ENCODE results near the gene SELENOP.
"Not testable (repeated sequence)": the region's sequence is repeated elsewhere in the genome, so short reads cannot be mapped to it uniquely, and the experiment has no call there.

Gene SELENOP

GRCh38 chr5:42825422-42826148, 13.9 kb upstream of the SELENOP start:
- no peak for DNase-seq

- no peak for DNase-seq
Measured at GRCh38 chr5:42824347-42824976, 12.8 kb upstream of the SELENOP start.

DNA sequence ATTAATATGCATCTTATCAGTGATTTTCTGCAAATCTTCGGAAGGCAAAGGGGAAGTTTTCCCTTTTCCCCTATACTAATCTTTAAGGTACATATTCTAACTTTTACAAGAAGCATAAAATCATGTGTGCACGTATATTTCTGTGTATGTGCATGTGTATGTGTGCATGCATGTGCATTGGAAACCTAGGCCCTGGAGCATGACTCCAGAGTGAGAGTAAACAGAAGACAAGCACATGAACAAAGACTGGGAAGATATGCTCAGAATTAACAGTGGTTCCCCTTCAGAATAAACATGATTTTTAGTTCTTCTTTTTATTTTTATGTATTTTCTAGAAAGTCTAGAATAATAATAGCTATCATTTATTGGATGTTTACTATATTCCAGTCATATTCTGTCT, 10.9 kb upstream of the SELENOP start:
- DNase-seq: no peak

DNA sequence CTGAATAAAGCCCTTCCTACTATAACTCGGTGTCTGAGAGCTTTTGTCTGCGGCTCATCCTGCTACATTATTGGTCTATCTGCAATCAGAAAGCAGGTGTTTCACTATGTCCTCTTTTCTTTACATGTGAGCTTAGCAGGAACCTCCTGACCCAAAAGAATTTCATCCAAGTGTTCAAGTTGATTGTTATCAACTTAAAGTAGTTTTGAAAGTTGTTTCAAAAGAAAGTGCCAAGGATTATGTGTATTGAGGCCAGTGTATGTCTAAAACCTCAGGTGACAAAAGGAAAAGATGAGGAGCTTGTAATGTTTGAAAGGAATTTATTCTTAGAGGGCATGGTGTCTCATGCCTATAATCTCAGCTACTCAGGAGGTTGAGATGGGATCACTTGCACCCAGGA, 8.1 kb upstream of the SELENOP start:
- no peak for DNase-seq

GRCh38 chr5:42816546-42816945, 4.9 kb upstream of the SELENOP start:
- DNase-seq: not testable (repeated sequence)

DNA sequence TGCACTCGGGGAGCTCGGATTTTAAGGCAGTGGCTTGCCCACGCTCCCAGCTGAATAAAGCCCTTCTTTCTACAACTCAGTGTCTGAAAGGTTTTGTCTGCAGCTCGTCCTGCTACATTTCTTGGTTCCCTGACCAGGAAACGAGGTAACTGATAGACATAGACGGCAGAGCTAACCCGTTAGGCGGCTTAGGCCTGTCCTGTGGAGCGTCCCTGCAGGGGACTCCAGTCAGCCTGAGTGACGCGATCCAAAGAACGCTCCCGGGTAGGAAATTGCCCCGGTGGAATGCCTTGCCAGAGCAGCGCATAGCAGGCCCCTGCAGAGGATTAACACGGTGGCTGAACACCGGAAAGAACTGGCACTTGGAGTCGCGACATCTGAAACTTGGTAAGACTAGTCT, 1.8 kb upstream of the SELENOP start:
- no peak for DNase-seq

DNA sequence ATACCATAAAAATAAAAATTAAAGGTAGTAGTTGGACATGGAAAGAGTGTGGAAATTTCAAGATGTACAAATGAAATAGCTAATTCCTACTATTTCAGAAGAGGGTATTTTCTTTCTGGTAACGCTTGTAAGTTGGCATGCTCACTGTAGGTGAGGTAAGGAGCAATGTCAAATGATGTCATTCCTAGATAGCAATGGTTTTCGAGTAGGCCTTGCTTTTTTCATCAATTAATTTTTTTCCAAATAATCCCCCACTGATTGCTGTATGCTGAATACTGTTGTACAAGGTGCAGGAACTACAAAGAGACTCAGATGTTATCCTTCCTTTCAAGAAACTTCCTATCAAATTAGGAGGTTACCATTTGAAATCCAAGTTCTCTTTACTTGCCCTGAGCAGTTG, 928 bp upstream of the SELENOP start:
- DNase-seq: no peak

DNA sequence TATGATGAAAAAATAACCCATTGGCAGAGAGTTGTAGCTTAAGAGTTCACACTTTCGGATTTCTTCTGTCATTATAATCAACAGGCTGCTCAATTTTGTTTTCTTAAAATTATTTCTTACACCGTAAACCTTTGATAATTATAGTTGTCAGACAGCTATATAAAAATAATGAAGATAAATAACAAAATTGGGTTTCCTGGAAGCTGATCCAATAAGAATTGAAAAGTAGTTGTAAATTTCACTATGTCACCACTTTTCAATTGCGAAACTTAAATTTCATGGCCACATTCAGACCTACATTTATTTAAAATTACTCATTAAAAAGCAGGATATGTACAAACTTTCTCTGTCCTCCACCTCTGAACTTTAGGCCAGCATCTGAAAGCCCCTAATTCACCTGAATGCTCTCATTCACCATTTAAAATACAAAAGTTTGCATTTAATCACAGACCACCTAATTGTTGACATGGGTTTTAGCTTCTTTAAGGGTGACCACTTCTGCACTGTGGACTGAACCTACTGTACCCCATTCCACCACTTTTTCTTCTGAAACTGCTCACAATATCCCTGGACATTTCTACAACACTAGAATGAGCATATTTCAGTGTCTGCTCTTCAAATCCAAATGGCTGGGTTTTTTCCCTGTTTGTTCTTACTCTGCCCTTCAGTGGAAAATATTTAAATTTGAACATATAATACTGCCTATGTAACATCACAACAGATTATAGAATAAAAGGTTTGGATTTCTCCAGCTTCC, 680 bp downstream of the SELENOP start:
- DNase-seq: no peak

GRCh38 chr5:42808888-42809611, 2.6 kb downstream of the SELENOP start:
- no peak for DNase-seq

GRCh38 chr5:42807722-42808447, 3.8 kb downstream of the SELENOP start:
- DNase-seq: no peak

GRCh38 chr5:42806701-42807262, 4.9 kb downstream of the SELENOP start:
- no peak for DNase-seq

DNA sequence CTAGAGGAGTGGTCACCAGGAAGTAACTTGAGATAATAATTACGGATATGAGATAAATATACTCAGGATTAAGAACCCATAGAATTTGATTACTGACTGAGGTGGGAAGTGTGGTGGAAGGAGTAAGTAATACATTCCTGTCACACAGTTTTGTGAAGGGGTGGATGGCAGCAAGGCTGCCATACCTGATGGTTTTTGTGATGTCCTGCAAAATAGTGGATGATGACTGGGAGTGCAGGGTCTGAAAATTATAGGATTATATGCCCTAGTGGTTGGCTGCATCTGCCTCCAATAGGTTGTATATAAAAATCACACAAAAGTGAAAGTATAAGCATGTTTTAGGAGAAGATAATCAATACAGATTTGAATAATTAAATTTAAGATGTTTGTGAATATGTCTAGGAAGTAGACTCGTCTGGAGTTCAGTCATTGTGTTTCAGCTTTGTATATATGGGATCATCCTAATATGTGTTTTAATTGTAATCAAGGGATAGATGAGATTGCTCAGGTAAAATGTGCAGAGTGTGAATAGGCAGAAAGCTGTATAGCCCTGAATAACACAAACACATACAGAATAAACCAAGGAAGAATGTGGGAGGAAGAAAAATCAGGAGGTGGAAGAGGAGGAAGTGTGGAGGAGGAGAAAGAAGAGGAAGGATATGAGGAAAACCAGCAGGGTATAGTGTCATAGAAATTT, 5.5 kb downstream of the SELENOP start:
- no peak for DNase-seq

DNA sequence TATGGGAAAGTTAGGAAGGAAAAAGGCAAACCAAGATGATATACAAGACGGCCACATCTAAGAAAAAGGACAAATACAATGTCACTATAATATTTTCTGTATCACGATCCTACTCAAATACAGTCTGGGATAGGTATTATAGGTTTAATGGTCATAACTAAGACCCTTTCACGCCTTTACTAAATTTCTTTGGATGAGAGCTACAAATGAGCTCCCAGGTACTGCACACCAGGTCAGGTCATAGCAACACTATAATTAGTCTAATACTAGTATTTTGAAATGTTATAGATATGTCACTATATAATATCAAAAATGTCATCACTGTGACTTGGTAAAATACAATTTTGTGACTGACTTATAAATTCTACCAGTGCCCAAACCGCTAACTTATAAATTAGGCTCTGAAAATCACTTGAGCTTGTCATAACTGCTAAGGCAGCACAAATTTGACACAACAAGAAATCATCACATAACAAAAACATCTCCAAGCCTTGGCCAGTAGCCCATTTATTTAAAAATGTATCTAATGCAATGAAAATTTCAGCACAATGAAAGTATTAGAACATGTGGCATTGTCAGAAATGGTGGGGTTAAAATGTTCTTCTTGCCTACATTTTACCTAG, 6.9 kb downstream of the SELENOP start:
- no peak for DNase-seq

DNA sequence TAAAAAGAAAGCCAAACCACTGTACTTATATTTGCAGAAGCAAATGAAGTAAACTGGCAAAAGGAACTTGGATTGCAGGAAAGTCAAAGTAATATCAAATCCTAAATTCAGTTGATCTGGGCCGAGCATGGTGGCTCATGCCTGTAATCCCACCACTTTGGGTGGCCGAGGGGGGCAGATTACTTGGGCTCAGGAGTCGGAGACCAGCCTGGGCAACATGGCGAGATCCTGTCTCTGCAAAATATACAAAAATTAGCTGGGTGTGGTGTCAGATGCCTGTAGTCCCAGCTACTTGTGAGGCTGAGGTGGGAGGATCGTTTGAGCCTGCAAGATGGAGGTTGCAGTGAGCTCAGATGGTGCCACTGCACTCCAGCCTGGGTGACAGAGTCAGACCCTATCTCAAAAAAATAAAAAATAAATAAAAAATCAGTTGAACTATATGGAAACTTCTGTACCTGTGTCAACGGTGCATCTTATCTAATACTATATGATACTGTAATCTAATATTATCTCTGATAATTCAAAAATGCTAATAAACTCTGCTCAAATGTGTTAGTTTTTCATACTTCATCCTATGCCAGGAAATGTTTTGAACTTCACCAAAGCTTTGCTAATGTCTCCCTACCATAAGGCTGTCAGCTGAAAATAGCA, 10.1 kb downstream of the SELENOP start:
- DNase-seq: no peak

DNA sequence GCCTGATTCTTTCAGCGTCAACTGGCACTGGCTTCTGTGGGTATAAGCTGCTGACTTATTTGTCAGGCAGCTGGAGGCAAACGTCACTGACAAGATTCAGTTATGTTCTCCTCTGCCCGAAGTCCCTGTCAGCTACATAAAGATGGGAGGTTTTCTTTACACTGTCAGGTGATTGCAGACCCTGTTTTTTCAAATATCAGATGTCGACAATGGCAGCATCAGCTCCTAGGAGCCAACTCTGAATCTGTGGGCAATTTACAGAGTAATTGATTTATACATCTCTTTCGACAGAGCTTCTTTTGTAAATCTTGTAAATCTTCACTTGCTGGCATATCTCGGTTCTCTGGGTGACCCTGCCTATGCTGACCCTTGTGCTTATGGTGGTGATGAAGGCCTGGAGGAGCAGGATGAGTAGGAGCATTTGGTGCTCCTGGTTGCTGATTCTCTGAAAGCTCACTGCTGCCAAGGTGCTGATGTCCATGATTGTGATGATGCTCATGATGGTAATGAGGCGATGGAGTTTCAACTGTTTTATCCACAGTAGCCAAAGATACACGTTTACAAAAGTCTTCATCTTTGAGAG, 10.9 kb downstream of the SELENOP start:
- DNase-seq: no peak

- DNase-seq: no peak
Measured at GRCh38 chr5:42799668-42800114, 12.0 kb downstream of the SELENOP start.

DNA sequence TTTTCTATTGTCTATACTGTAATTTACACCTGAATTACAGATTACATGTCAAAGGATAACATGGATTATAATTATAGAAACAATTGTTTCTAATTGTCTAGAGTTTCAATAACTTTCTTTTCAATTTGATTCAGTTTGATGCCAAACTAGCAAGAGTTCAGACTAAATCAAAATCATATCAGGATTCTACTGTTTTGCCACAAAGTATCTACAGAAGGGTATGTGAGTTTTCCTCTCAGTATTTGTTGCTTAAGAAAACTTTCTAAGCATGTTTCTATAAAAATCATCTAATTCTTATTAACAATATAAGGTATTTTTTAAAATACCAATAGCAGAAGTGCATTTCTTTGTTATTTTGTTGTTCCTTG, 12.5 kb downstream of the SELENOP start:
- DNase-seq: no peak

- DNase-seq: no peak
Measured at GRCh38 chr5:42798284-42799240, 13.1 kb downstream of the SELENOP start.

- no peak for DNase-seq
Measured at GRCh38 chr5:42791151-42791550, 20.5 kb downstream of the SELENOP start.
